HG03558 (cell line): Measurements from ENCODE around the gene TRUB1.
"Not testable (repeated sequence)": the region's sequence is repeated elsewhere in the genome, so short reads cannot be mapped to it uniquely, and the experiment has no call there.

Source experiments
- ATAC-seq: cut with Tn5 transposase; IDR thresholded peaks from one replicate; pipeline ENCODE4 v1.9.1; 2021; ENCODE audit warnings: moderate number of reproducible peaks; ENCODE audit not compliant: unreplicated experiment; ENCODE audit errors: extremely low read depth

The TRUB1 gene

DNA sequence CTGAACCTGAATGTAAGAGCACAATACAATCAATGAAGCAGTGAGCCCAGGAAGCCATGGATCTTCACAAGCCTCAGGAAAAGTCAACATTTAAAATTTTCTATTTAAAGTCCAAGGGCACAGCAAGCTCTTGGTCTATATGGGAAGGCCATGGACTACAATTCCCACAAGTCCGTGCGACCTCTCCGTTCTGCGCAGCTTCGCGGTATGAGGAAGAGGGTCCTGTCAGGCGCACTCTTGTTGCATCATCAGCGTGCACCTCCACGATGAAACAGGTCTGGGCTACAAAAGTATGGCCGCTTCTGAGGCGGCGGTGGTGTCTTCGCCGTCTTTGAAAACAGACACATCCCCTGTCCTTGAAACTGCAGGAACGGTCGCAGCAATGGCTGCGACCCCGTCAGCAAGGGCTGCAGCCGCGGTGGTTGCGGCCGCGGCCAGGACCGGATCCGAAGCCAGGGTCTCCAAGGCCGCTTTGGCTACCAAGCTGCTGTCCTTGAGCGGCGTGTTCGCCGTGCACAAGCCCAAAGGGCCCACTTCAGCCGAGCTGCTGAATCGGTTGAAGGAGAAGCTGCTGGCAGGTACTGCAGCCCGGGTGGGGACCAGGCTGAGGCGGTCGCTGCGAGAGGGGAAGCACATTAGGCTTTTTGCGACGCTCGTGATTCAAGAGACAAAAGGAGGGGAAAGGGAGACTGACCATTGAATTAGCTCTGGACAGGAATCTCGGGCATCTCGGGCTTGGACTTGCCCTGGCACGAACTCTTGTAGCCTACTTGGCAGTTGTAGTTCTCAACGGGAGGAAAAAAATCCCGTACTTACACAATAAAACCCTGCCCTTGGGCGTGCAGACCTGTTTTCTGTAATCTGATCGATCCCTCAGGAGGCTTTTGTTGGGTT lies at the start of gene TRUB1:
Gene TRUB1, plus strand, starts transcription at position 234 of the 894 bp plus-strand sequence. Its CDS starts 59 bp downstream, at position 293.
- peak; percentile 100 for ATAC-seq

DNA sequence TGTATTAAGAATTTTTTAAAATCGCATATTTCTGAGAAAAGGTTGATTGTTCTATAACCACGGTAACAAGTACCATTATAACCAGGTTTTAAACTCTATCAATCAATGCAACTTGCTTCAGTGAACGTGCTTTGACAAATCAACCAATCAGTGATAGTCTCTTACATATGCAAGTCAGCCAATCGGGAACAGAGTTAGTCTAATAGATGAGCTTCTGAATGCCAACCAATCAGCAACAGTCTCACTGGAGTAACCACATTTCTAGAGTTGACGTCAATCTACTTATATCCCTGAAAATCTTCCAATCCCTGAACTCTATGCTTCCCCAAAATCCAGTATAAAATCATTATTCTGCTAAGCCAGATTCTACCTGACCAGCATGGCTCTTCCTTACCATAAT lies 44.7 kb upstream of the TRUB1 start:
- ATAC-seq = no peak

DNA sequence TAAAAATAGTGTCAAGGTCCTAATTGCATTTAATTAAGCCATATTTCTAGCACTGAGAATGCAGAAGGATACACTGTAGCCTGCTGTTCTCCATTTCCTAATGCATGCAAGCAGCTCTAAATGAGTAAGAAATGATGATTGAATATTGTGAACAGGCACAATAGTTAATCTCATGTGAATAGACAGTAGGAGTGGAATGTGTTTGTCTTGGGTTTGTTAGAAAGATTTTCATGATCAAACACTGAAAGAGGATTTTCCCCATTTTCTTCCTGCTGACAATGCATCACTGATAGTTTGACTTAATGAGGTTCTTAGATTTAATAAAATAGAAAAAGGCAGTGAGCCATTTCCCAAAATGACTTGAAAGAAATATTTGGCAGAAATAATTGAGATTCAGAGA lies 43.1 kb upstream of the TRUB1 start:
- ATAC-seq = no peak

DNA sequence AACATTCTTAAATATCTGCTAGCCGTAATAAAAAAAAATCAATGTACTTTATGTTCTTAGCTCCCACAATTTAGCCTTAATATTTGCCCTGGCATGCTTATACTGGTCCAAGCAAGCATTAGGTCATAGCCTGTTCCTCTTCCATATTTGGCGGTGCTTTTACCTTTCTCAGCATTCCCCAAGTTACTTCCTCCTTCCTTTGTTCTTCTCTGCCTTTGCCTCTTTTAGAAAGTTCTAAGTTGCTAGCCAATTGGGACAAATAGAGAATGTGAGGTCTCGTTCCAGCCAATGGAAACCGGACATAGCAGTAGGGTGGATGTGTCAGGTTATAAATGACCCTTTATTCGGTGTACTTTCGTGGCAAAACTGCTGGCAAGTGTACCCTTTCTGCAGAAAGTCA lies 41.0 kb upstream of the TRUB1 start:
- not testable (repeated sequence) for ATAC-seq

DNA sequence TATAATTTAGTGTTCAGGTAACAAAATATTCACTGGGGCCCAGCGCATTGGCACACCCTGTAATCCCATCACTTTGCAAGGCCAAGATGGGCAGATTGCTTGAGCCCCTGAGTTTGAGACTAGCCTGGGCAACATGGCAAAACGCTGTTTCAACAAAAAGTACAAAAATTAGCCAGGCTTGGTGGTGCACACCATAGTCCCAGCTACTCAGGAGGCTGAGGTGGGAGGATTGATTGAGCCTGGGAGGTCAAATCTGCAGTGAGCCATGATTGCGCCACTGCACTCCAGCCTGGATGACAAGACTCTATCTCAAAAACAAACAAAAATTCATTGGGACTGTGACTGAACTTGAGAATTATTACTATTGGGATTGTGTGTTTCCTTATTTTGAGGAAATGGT lies 40.4 kb upstream of the TRUB1 start:
- ATAC-seq = no peak

DNA sequence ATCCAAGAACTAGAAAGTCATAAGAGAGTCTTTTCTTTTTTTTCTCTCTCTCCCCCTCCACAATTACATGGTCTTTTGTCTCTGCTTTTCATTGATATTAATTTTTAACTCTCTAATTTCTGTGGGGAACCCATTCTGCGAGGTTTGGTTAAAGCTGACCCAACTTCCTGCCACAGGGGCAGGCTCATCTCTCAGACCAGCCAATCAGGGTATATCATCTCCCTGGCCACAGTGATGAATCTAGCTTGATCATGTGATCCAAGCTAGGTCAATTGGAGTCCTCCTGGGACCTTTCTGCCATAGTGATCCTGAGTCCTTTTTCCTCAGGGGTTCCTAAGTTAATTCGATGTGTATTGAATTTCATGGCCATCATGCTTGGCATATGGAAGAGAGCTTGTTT lies 38.0 kb upstream of the TRUB1 start:
- no peak for ATAC-seq

DNA sequence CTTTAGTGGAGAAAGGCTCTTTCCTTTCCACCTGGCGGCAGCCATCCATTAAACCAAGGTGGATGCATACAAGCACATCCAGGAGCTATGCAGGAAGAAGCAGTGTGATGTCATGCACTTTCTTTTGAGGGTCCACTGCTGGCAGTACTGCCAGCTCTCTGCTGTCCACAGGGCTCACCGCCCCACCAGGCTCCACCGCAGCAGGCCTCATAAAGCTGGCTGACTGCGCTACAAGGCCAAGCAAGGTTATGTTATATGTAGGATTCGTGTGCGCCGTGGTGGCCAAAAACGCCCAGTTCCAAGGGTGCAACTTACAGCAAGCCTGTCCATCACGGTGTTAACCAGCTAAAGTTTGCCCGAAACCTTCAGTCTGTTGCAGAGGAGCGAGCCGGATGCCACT lies 37.3 kb upstream of the TRUB1 start:
- ATAC-seq = no peak

DNA sequence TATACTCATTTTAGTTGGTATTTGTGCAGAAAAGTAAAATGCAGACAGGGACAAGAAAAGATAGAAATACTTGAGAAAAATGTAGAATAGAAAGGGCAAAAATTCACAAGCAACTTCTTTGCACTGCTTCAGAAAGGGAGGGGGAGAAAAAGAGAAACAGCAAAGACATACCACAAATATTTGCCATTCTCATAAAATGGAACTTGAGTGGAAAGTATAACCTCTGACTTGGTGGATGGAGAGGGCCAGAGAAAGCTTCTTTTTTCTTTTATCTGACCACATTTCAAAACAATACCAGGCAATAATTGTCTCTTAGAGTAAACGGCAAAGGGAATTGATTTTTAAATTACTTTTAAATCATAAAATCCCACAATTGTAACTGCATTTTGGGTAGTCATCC lies 35.8 kb upstream of the TRUB1 start:
- no peak for ATAC-seq

DNA sequence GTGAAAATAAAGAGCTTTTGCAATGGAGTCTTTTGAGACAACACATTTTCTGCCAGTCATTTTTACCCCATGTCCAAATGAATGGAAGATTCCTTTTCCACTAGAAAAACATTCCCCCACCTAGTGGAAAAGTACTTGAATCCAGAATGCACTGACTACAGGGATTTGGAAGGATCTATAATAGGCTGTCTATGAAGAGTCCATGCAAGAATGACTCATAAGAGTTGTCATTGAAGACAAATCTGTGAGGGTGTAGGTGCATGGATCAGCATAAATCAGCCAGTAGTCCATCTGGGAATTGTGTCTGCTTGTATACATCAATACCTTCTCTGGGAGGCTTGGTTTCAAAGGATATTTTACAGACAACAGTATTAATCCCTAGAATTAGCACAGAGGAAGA lies 32.5 kb upstream of the TRUB1 start:
- no peak for ATAC-seq

DNA sequence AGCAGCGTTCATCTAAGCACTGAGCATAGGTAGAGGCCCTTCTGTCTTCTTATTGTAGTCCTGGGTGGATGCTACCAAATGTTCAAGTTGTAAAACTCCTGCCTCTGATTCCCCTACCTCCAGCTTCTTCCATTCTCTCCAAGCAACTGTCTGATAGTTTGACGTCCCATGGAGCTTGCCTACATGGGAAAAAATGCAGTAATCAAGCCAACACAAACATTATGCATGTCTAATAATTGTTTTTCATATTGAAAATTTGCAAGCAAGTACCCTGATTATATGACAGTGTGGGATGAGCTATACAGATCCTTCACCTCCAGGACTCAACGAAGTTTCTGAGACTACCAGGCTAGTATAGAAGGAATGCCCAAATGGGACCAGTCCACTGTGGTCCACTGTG lies 31.0 kb upstream of the TRUB1 start:
- ATAC-seq = no peak

DNA sequence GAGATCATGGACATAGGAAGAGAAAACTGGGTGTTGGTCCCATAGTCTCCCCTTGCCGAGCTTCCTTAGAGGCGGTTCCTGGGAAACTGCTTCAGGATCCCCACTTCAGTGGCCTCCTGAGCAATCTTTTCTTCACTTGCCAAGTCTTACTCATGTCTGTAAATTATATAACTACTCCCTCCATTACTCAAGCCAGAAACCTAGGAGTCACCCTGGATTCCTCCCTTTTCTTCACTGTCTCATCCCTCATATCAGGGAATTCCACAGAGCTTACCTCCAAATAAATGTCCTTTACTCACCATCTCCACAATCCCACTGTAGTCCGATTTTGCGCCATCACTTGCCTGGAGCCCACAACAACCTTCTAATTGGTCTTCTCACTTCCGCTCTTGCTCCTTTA lies 29.1 kb upstream of the TRUB1 start:
- no peak for ATAC-seq

DNA sequence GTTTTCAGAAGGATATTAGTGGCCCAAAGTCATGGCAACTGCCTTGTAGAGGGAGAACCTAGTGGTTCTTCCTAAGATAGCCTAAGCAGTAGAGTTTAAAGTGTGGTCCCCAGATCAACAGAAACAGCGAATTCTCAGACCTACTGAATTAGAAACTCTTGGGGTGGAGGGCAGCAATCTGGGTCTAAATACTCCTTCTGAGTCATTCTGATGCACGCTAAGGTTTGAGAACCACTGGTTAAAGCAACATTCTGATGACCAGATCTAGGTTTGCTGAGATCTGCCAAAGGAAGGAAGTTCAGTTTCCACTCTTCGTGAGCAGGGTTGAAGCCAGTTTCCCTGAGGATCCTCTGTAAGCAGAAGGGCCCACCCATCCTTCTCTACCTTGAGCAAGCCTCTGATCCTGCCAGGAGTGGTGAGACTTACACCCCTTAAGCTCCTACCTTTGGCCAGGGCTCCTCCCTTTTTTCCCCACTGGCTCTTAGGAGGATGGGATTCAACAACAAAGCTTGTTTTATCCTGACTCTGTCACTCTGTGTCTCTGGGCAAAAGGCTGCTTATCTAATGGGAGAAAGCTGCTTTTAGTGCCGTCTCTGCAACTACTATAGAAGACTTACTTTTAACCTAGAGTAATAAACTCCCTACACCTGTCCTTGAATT lies 26.8 kb upstream of the TRUB1 start:
- peak; percentile 57 for ATAC-seq

DNA sequence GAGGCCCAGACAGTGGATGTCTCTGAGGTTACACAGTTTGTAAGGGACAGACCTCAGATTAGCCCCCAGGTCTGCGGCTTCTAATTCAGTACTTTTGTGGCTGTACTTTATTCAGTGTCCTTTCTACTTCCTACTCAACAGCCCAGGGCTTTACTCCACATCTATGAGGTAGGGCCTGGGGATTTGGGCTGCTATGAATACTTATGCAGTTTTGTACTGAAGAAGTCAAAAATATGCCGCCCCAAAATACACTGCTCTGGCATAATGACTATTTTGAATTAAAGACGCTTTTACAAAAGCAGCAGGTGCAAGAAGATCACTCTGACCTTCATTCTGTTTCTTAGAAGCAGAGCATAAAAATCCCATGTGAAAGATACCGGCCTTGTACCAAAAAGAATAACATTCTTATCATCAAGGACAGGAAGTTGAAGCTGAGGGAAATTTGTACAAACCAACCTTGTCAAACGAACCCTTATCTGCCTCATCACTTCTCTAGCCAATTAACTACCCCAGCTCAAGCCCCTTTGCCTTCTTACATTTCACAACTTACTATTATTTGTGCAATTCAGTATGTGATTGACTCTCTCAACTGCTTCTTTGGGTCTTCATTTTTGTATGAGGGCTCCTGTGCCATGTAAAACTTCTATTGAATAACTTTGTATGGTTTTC lies 26.1 kb upstream of the TRUB1 start:
- no peak for ATAC-seq

DNA sequence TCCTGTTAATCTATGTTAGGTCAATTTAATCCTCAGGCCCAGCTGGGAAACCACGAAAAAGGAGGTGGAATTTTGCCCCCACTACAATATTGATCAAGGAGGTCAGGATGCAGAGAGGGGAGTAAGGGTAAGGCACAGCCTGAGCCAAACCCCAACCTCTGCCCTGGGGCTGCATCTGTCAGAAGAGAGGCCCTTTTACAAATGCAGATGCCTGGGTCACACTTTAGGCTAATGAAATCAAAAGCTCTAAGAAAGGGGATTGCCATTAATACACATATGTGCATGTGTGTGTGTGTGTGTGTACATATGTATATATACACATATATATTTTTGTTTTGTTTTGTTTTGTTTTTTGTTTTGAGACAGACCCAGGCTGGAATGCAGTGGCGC lies 25.5 kb upstream of the TRUB1 start:
- no peak for ATAC-seq

DNA sequence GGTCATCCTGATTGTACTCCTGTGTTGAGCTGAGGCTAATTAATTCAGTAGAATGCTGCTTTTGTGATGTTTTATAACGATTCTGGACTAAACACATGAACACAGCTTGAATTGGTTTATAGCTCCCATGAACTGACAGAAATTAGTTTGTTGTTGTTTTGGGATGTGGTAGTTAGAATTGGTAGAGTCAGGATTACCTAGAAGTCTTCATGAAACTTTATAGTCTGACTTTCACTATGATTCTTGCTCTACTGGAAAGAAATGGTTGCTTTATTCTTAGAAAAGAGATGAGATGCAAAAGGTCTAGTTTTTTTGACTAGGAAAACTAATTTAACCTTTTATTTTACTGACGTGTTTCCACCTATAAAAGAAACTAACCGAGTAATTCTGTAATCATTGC lies 23.4 kb upstream of the TRUB1 start:
- ATAC-seq = no peak

DNA sequence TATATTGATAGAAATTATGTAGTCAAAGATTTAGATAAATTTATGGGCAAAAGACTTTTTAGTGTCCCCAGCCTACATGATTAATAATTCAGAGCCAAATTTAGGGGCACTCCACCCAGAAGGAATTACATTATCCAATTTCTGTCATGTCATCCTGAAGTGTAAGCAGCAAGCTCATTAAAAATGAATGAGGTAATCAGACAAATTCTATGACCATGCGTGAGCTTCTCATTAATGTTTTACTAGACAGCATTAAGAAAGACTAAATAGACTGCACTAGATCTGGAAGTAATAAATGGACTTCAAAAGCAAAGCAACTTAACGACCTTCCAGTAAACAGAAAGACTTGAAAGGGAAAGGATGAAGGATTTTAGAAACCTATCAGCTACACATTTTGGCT lies 22.7 kb upstream of the TRUB1 start:
- ATAC-seq = no peak

DNA sequence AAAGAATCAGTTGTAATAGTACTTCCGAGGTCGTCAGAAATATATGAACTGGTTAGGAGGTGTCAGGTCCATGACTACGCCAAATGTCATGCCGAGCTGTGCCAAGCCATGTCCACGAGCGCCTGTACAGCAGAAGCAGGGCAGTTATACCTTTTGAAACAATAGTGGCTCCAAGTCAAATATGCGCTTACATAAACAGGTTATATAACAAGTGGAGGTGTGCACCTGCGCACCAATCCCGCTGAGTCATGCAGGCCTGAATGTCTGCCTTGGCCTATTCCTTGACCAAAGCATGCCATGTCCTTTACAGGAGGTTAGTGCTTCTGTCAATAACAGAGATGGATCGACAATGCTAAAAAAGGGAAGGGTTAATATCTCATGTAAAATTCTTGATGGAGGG lies 21.3 kb upstream of the TRUB1 start:
- ATAC-seq = no peak

DNA sequence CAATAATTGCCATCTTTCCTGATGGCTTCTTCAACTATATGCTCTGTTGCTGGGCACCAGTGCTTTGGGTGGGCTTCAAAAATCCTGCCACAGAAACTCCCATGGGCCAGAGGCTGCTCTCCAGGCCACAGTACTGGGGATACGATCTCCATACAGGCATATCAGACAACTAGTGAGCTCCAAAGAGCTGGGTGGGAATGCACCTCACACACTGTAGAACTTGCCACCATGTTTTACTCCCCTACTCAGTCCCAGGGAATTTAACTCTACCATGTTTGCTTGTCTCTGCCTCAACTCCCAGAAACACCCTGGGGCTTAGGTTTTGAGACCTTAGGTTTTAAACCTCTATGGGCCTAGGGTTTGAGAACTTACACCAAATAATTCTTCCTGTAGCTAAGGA lies 20.5 kb upstream of the TRUB1 start:
- no peak for ATAC-seq

DNA sequence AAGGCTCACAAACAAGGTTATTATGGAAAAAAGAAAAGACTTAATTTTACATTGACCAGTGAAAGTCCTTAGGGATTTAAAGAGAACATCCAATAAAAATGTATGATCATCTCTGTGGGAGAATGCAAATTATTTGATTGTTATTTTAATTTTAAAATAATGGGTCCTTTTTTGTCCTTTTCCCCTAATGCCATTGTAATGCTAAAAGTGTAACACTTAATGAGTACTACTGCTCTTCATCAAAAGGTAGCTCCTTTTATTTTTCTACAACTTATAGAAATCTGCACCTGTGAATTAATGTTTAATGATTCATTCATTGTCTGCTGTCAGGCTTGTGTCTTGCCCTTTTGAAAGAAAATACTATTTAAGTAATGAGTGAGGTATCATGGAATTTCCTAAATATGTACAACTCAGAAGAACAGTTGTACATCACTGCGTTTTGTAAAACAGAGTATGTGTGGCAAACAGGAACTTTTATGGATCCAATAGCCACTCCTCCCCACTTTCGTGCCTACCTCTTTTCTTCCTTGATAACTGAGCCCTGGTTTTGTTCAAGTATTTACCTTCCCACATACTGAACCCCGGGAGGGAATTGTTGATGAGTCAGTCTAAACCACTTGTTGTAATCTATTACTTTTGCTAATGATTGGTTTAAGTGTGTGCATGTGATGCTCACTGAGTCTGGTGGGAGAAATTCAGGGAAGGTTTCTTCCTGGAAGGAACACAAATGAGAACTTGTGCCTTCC lies 19.9 kb upstream of the TRUB1 start:
- no peak for ATAC-seq

DNA sequence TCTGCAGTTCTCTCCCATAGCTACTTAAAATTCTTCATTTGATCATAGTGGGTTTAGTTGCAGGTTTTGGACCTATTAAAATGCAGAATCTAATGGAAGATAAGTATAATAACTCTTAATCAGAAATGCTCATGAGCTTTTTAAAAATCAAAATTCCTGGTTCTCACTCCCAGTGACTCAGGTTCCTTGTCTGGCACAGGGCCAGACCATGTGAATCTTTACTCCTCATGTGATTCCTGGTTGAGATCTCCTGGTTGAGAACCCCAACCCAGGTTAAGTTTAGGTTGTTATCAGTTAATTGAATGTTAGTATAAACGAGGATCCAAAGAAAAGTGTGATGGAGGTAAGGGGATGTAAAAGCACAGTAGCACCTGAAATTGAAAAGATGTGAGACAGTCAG lies 17.5 kb upstream of the TRUB1 start:
- no peak for ATAC-seq

DNA sequence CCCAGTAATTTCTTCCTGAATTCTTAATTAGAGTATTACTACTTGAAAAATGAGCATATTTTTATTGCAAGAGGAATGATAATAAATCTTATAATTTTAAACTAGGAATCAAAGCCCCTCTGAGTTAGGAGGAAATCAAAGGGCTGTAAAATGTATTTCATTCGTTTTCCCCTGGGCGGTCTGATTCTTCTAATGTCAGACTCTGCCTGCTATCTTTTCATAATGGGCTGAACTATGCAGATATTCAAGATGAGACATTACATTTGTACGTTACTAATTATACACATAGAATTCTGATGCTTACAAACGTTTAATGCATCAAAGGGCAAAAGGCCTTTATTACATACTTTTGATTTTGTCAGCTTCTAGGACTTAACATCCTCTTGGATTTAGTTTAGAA lies 16.0 kb upstream of the TRUB1 start:
- no peak for ATAC-seq
